RWPE2 (cell line): Measurements from ENCODE around the gene NAAA.

Source experiments
- ATAC-seq: fragments of 200-7000 bp; cut with Tn5 transposase; 3 replicates; pipeline ENCODE4 v1.9.1; 2021; ENCODE audit warnings: low read depth
- DNase-seq: peaks from one replicate; pipeline ENCODE4 v3.0.0-alpha.2; 2020; ENCODE audit warnings: low spot score
- H3K27ac ChIP-seq: fragments of 450-650 bp; 2 replicates; pipeline ENCODE4 v1.5.1; 2017; ENCODE audit warnings: mild to moderate bottlenecking; ENCODE audit not compliant: poor library complexity, severe bottlenecking
- H3K27me3 ChIP-seq: fragments of 250-450 bp; sonication (Bioruptor Pico); 2 replicates; pipeline ENCODE4 v1.5.1; 2021; ENCODE audit warnings: mild to moderate bottlenecking, moderate library complexity; ENCODE audit not compliant: insufficient read depth, poor library complexity, severe bottlenecking
- H3K36me3 ChIP-seq: fragments of 250-450 bp; sonication (Bioruptor Pico); 2 replicates; pipeline ENCODE4 v1.5.1; 2020; ENCODE audit warnings: low read depth, mild to moderate bottlenecking, moderate library complexity
- H3K4me1 ChIP-seq: fragments of 250-450 bp; sonication (Bioruptor Pico); 2 replicates; pipeline ENCODE4 v1.5.1; 2021; ENCODE audit warnings: mild to moderate bottlenecking, moderate library complexity; ENCODE audit not compliant: insufficient read depth, poor library complexity, severe bottlenecking
- H3K4me3 ChIP-seq: fragments of 250-450 bp; sonication (Bioruptor Pico); 2 replicates; pipeline ENCODE4 v1.5.1; 2021; ENCODE audit warnings: mild to moderate bottlenecking, moderate library complexity; ENCODE audit not compliant: severe bottlenecking
- H3K9me3 ChIP-seq: fragments of 250-450 bp; sonication (Bioruptor Pico); 2 replicates; pipeline ENCODE4 v1.5.1; 2021; ENCODE audit warnings: mild to moderate bottlenecking, moderate library complexity; ENCODE audit not compliant: severe bottlenecking
- TF ChIP-seq, protein P1 (sequence below): fragments of 450-650 bp; IDR thresholded peaks from one replicate; pipeline ENCODE4 v1.5.1; 2017; ENCODE audit warnings: mild to moderate bottlenecking, moderate library complexity; ENCODE audit not compliant: poor library complexity, severe bottlenecking

NAAA gene

DNA sequence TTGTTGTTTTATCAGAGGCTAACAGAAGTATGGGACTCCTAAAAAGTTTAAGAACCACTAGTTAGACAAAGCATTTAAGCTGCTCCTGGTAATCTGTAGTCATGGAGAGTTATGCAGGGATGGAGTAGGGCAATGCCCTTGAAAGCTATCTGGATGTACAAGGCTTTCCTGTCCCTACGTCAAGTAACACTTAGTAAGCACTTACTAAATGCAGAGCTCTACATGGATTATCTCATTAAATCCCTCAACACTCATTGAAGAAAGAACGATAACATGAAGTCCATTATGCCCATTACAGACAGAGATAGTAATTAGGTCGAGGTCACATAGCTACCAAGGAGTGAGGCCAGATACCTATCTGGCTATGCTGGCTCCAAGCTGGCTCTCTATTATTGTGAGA is 71.7 kb downstream of the NAAA start:
- no peak for DNase-seq
- ATAC-seq: no peak
- TF ChIP-seq, protein P1, sequence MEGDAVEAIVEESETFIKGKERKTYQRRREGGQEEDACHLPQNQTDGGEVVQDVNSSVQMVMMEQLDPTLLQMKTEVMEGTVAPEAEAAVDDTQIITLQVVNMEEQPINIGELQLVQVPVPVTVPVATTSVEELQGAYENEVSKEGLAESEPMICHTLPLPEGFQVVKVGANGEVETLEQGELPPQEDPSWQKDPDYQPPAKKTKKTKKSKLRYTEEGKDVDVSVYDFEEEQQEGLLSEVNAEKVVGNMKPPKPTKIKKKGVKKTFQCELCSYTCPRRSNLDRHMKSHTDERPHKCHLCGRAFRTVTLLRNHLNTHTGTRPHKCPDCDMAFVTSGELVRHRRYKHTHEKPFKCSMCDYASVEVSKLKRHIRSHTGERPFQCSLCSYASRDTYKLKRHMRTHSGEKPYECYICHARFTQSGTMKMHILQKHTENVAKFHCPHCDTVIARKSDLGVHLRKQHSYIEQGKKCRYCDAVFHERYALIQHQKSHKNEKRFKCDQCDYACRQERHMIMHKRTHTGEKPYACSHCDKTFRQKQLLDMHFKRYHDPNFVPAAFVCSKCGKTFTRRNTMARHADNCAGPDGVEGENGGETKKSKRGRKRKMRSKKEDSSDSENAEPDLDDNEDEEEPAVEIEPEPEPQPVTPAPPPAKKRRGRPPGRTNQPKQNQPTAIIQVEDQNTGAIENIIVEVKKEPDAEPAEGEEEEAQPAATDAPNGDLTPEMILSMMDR: no peak
- no peaks in the 10 kb centered on the region for H3K27me3 ChIP-seq
- no peaks in the 10 kb centered on the region for H3K4me1 ChIP-seq
- H3K36me3 ChIP-seq: no peaks in the 10 kb centered on the region
- H3K4me3 ChIP-seq: no peak overlapping the region
- no peak overlapping the region for H3K27ac ChIP-seq
- no peaks in the 10 kb centered on the region for H3K9me3 ChIP-seq

DNA sequence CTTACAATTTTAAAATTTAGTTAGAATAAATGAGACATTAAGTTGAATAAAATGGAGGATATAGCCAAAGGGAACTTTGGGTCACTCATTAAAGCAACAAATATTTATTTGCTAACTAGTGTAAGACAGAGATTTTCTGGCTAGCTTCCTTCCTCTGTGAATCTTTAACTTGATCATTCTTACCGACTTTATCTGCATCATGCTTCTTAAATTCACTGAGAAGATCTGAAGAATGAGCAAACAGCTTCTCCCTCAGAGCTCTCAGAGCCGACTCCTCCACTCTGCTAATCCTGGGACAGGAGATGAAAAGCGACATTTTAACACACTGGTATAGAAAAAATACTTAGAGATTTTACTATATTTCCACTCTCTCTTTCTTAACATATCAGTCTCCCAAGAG is 73.7 kb downstream of the NAAA start:
- Histone ChIP-seq H3K4me3 (no peak overlapping the region), H3K36me3 (no peaks in the 10 kb centered on the region), H3K4me1 (no peaks in the 10 kb centered on the region), H3K27me3 (no peaks in the 10 kb centered on the region), H3K27ac (no peak overlapping the region), H3K9me3 (no peaks in the 10 kb centered on the region)
- TF ChIP-seq, protein P1: no peak
- no peak for DNase-seq
- no peak for ATAC-seq
